GM06990 (cell line): ENCODE measurements around the gene CCDC196.

ENCODE experiments used
- DNase-seq: peaks from one replicate; pipeline ENCODE4 v3.0.0-alpha.2; 2011; ENCODE audit not compliant: insufficient read length; ENCODE audit errors: extremely low read depth
- H3K27me3 ChIP-seq: replicated peaks from 2 replicates; pipeline ENCODE4 v1.6.0; 2011; ENCODE audit warnings: low read length; ENCODE audit not compliant: control insufficient read depth, insufficient read depth
- H3K36me3 ChIP-seq: 2 replicates; pipeline ENCODE4 v1.5.1; 2011; ENCODE audit warnings: low read length; ENCODE audit not compliant: control insufficient read depth, insufficient read depth
- H3K4me3 ChIP-seq: replicated peaks from 2 replicates; pipeline ENCODE4 v1.5.1; 2011; ENCODE audit warnings: low read depth, mild to moderate bottlenecking, control low read depth, low read length
- TF ChIP-seq, protein P1 (sequence below): IDR thresholded peaks from 2 replicates; pipeline ENCODE4 v1.5.1; 2011; ENCODE audit warnings: low read length, control low read depth, mild to moderate bottlenecking, inconsistent platforms; ENCODE audit not compliant: insufficient read depth, poor library complexity, severe bottlenecking

The CCDC196 gene

GRCh38 chr14:66453469-66453868, 32.7 kb upstream of the CCDC196 start:
- TF ChIP-seq, protein P1, sequence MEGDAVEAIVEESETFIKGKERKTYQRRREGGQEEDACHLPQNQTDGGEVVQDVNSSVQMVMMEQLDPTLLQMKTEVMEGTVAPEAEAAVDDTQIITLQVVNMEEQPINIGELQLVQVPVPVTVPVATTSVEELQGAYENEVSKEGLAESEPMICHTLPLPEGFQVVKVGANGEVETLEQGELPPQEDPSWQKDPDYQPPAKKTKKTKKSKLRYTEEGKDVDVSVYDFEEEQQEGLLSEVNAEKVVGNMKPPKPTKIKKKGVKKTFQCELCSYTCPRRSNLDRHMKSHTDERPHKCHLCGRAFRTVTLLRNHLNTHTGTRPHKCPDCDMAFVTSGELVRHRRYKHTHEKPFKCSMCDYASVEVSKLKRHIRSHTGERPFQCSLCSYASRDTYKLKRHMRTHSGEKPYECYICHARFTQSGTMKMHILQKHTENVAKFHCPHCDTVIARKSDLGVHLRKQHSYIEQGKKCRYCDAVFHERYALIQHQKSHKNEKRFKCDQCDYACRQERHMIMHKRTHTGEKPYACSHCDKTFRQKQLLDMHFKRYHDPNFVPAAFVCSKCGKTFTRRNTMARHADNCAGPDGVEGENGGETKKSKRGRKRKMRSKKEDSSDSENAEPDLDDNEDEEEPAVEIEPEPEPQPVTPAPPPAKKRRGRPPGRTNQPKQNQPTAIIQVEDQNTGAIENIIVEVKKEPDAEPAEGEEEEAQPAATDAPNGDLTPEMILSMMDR, result no peak
- Histone ChIP-seq H3K27me3 (no peaks in the 10 kb centered on the region), H3K36me3 (no peaks in the 10 kb centered on the region), H3K4me3 (no peak overlapping the region)
- DNase-seq, result no peak

- H3K27me3 ChIP-seq, result no peaks in the 10 kb centered on the region
- TF ChIP-seq, protein P1, result no peak
- no peak overlapping the region for H3K4me3 ChIP-seq
- DNase-seq, result no peak
- no peaks in the 10 kb centered on the region for H3K36me3 ChIP-seq
These were observed 26.6 kb upstream of the CCDC196 start for GRCh38 chr14:66459603-66460002.

DNA sequence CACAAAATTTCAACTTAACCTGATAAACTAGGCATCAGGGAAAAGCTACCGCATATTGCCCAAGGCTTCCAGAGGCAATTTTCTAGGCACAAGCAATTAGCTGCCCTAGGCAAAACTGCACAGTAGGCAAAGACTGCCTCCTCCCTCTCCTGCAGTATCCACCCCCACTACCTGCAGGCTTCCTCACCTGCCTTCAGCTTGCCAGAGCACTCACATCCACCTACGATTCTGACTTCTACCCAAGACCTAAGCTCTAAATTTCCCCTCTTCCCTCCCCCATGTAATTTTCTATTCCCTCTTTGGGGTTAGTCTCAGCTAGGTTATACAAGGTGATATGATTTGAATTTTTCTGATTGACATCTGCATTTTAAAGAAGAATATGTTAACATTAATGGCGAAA, 21.9 kb upstream of the CCDC196 start:
- H3K4me3 ChIP-seq, result no peak overlapping the region
- no peaks in the 10 kb centered on the region for H3K27me3 ChIP-seq
- H3K36me3 ChIP-seq, result no peaks in the 10 kb centered on the region
- DNase-seq, result no peak
- TF ChIP-seq, protein P1, result no peak

GRCh38 chr14:66468778-66469367, 17.3 kb upstream of the CCDC196 start:
- DNase-seq, result no peak
- H3K27me3 ChIP-seq, result no peaks in the 10 kb centered on the region
- H3K36me3 ChIP-seq, result no peaks in the 10 kb centered on the region
- no peak overlapping the region for H3K4me3 ChIP-seq
- TF ChIP-seq, protein P1, result no peak

DNA sequence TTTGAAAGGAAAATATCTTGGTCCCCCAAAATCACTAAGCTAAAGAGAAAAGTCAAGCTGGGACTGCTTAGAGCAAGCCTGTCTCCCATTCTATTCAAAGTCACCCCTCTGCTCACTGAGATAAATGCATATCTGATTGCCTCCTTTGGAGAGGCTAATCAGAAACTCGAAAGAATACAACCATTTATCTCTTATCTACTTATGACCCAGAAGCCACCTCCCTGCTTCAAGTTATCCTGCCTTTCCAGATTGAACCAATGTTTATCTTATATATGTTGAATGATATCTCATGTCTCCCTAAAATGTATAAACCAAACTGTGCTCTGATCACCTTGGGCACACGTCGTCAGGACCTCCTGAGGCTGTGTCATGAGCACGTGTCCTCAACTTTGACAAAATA, 14.6 kb upstream of the CCDC196 start:
- H3K27me3 ChIP-seq, result no peaks in the 10 kb centered on the region
- TF ChIP-seq, protein P1, result no peak
- no peak for DNase-seq
- H3K4me3 ChIP-seq, result no peak overlapping the region
- H3K36me3 ChIP-seq, result no peaks in the 10 kb centered on the region

- H3K4me3 ChIP-seq, result no peak overlapping the region
These were observed 13.9 kb upstream of the CCDC196 start for GRCh38 chr14:66472251-66472650.

More at GRCh38 chr14:66472251-66472650, 13.9 kb upstream of the CCDC196 start:
- Histone ChIP-seq H3K36me3 (no peaks in the 10 kb centered on the region), H3K27me3 (no peaks in the 10 kb centered on the region)
- no peak for DNase-seq
- TF ChIP-seq, protein P1, result no peak
